GM12892 (cell line): ENCODE measurements around the gene MIOS.

ENCODE experiments used
- POLR2A ChIP-seq: IDR thresholded peaks from 2 replicates; pipeline ENCODE4 v1.6.1; 2011; ENCODE audit warnings: low read depth, low read length, control low read depth
- POLR2AphosphoS5 ChIP-seq: IDR thresholded peaks from 2 replicates; pipeline ENCODE4 v1.6.1; 2011; ENCODE audit warnings: low read depth, low read length, control low read depth
- TAF1 ChIP-seq: IDR thresholded peaks from 2 replicates; pipeline ENCODE4 v1.6.1; 2011; ENCODE audit warnings: low read depth, mild to moderate bottlenecking, control low read depth, low read length, borderline replicate concordance

DNA sequence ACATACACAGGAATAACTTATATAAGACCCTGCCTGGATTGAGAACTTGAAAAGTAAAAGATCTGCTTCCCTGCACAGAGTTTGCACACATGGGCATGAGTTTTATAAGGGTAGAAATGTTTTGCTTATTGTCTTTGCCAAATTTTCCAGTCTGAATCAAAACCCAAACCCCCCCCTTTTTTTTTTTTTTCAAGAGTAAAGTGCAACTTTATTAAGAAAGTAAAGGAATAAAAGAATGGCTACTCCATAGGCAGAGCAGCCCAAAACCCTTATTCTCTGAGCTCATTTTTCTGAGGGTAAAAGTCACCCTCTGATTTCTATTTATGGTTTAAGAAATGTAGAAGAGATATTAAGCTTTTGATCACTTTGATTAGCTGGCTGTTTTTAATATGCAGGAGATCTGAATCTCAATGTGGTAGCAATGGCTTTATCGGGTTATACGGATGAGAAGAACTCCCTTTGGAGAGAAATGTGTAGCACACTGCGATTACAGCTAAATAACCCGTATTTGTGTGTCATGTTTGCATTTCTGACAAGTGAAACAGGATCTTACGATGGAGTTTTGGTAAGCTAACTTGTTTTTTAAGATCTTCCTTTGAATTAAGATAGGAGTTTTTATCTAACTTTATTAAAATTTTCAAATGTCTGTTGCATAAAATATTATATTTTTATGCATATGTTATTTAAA lies 18.7 kb downstream of the MIOS start:
- no peak for TF ChIP-seq POLR2A
- no peak for TF ChIP-seq POLR2AphosphoS5
- TF ChIP-seq TAF1: no peak
